Suppressor macrophage treated with lipopolysaccharide for 4 hours (primary cell): ENCODE results near the gene ZP4.
"Not testable (repeated sequence)": the region's sequence is repeated elsewhere in the genome, so short reads cannot be mapped to it uniquely, and the experiment has no call there.

Source experiments
- DNase-seq: peaks from one replicate; pipeline ENCODE4 v3.0.0-alpha.2; 2020

Gene ZP4

DNA sequence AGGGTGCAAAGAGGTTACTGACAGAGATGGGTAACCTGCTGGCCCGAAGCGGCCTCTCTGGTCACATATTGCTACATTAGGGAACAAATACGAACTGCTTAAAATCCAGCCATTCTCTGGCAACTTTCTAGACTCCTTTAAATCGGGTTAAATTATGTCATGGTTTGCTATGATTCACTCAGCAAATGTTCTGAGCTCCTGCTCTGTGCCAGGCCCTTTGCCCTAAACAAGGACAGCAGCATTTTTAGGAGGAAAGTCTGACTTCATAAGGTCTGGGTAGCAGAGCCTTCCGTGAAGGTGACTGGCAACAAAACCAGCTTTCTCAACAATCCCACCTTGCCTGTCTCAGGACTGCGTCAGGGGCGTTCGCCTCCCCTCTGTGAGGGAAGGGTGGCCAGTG lies 15.4 kb downstream of the ZP4 start:
- no peak for DNase-seq

DNA sequence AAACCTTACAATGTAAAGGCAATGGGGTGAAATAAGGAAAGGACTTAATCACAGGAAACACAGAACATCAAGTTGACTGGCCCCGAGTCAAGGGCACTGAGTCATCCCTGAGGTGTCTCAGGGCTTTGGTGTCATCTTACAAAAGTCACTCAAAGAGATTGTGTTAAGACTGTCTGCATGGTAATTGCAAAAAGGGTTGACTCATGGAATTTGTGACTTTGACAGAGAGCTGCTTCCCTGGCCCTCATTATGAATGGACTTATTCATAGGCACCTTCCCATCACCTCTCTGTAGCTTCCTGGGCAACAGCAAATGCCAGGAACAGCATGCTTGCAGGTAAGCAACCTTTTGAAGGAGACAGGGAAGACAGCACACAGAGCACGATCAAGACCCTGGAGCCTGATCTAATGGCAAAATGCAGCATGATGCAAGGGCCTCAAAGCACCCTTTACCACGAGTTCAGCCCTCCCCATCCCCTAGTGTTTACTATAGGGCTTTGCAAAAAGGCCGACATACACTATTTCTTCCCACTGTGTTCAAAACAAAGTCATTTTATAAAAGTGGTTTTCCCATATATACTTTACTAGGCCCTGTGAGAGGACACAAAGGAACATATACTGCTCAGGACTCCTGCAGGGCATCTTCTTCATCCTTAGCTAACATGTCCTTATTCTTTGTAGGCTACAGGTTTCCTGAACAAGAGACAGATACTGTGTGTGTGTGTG lies 17.1 kb downstream of the ZP4 start:
- peak; percentile 40 for DNase-seq

DNA sequence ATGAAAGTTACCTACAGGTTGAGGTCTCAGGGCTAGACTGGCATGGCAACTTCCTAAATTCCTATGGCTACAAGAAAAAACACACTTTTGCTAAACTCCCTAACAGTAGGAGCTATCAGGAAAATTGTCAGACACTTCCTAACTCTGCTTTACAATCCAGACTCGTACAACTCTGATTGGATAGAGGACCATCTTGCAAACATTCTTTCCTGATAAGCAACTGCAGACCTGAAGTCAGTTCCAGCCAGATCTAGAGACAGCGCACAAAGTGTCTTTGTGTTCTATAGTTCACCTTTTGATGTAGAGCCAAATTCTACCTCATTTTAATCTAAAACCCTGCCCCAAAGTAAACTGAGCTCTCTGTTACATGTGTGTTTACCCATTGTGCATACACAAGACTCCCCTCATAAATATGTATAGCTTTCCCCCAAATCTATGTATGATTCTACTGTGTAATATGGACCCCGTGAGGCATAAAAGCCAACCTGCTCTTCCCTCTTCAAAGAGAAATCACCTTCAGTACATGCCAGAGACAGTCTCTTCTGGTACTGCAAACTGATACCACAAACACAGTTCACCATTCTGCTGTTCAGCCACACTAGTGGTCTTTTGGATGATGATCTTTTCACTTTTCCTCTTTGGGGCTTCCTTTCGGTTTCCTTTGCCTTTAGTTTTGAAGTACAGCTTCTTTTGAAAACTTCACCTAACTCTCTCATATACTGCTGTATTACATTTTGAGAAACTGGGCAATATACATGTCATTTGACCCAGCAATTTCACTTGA lies 21.7 kb downstream of the ZP4 start:
- no peak for DNase-seq

DNA sequence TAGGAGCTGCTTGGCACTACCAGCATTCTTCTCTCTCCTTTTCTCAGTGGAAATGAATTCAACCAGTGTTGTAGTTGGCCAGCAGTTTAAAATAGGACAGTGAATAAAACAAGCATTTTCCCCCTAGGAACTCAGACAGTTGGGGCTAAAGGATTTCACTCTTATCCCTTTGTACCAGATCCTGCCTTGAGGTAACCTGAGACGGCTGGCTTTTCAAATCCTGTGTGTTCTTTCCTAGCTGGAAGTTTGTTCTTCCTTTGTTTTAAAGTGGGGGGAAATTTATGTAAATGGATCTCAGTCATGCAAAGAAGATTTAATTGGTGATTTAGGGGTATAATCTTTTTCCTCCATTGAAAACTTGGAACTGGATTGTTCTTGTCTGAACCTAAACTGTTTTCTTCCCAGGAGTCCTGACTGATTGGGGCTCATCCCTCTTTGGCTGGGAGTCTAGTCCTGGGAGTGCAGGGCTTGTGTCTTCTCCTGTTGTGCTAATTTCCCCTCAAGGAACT lies 23.3 kb downstream of the ZP4 start:
- no peak for DNase-seq

DNA sequence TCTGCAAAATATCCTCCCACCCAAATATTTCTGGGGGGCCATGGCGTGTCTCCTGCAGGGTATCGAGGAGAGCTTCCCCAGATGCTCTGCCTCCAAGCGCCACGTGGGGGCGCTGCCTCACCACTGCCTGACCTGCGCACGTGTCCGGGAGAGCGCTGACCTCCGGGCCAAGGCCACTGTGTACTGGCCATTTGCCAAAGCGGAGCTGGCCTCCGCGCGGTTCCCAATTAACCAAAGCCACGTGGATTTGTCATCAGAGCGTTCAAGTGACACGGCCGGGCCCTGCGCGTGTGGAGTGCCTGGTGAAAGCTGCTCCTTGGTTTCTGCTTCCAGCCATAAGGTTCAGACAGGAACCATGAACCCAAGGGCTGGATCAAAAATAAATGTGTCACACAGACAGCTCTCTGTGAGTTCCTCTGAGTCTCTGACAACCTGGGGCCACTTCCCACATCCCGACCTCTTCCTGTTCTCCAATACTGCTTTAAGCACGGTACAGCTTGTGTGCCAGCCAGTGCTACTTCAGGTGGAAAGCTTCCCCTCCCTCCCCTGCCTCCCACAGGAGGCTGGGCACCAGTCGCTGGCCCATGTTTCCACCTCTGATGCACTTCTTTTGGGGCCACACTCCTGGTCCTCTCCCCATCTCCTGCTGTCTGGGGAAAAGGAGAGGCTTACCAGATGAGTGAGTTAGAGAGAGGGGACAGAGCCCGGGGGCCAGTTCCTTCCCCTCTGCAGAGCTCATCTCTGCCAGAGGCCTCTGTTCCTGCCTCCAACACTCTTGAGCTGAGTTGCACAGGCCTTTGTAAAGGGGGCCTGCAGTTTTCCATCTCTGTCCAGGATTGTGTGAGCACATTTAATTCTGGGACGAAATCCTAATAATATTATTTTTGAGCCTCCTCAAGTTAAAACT lies 26.1 kb downstream of the ZP4 start:
- peak; percentile 81 for DNase-seq

DNA sequence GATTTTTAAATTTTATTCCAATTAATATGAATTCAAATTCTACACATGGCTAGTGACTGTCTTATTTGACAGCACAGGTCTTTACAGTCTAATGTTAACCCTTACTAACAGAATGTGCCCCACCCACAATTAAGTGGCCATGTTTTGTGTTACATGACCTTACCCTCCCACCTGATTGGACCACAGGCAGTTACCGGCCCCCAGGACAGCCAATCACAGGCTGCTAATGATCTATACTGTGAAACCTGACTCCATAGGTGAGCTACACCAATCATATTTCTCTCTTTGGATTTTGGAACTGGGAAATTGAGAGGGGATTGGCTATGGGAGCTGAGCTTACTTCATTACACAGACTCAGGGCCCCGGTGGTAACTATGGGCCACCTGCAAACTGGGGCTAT lies 27.5 kb downstream of the ZP4 start:
- DNase-seq = no peak

DNA sequence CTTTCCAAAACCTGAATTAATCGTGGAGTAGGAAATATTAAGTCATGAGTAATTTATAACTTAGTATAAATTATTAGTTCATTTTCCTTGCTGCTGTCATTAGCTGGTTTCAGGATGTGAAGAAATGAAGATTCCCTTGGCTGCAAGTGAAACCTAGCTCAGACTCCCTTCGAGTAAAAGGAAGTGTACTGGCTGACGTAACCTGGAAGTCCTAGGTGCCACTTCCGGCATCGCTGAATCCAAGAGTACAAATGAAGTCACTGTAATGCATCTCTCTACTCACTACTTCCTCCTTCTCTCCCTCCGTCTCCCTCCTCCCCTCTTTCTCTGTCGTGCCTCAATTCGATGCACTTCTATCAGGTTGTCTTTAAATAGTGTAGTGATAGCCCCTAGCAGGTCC lies 28.8 kb downstream of the ZP4 start:
- peak; percentile 68 for DNase-seq

DNA sequence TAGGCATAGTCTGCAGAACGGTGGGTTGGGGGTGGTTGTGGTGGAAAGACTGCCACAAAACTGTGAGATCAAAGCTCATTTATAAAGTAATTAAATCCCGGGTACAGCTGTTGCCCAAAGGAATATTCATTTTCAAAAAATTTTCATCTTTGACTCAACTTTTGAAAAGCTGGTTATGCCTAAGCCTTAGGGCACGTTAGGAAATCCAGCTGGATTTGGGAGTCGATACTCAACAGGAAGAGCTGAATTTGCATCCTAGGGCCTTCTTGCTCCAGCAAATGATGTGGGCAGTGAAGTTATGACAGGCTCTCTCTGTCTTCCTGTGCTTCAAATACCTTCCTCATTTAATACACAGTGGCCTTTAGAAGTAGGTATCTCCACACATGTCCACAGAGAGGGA lies 31.7 kb downstream of the ZP4 start:
- no peak for DNase-seq

DNA sequence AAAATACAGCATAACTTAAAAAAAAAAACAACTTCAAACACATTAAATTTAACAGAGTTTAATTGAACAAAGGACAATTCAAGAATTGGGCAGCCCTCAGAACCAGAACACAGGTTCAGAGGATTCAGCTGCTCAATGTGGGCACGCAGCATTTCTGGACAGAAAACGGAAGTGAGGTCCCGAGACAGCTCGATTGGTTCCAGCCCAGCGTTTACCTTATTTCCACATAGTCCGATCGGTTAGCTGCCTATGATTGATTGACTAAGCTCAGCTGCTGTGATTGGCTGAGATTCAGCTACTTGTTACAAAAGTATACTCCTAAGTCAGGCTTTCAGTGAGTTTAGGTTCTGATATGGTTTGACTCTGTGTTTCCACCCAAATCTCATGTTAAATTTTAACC lies 33.3 kb downstream of the ZP4 start:
- DNase-seq = no peak

DNA sequence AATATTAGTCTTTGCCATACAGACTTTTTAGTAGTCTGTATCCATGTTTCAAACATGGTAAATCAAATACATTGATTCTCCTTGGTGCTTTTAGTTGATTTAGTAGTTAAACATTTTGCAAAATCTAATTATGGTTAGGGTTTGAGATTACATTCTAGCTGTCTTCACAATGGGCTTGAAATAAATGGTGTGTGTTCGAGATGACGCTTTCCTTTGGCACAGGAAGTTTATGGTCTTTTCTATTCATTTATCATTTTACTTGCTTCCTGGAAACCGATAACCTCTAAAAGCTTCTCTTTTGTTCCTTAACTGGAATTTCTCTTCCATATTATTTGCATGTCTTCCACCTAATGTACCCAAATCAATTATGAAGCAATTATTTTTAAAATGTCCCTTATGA lies 38.4 kb downstream of the ZP4 start:
- no peak for DNase-seq

DNA sequence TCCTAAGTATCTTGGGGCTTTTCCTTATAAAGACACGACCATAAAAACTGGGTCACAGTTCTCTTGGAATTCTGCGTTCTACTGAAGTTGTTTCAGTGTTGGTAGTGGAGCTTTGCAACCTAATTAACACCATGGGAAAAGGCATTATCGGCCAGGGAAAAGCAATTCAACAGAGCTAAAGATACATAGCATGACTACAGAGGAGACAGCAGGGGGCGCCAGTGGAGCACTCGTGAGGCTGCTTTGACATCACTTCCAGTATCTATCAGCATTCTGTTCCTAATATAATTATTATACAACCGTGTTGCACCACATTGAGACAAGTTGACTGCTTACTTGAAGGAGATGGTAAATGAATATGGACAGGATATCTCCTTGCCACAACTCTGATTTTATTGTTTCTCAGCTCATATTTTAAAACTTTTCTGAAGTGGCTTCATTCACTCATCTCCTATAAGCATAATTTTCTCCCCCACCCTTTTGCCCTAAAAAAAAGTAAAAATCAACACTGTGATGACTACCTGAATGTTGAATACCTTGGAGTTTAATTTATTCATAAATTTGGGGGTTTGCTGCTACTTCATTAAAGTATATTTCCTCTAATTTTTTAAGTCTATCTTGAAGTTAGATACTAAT lies 39.4 kb downstream of the ZP4 start:
- peak; percentile 81 for DNase-seq

DNA sequence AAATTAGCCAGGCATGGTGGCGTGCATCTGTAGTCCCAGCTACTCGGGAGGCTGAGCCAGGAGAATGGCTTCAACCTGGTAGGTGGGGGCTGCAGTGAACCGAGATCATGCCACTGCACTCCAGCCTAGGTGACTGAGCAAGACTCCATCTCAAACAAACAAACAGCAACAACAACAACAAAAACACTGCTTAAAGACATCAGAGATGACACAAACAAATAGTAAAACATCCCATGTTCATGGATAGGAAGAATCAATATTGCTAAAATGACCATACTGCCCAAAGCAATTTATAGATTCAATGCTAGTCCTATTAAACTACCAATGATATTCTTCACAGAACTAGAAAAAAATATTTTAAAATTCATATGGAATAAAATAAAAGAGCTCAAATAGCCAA lies 47.2 kb downstream of the ZP4 start:
- not testable (repeated sequence) for DNase-seq

DNA sequence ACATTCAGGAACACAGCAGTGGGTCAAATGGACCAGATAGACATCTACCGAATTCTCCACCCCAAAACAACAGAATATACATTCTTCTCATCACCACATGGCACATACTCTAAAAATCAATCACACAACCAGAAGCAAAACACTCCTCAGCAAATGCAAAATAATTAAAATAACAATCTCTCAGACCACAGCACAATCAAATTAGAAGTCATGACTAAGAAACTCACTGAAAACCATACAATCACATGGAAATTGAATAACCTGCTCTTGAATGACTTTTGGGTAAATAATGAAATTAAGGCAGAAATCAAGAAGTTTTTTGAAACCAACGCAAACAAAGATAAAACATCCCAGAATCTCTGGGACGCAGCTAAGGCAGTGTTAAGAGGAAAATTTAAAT lies 49.2 kb downstream of the ZP4 start:
- DNase-seq = no peak

DNA sequence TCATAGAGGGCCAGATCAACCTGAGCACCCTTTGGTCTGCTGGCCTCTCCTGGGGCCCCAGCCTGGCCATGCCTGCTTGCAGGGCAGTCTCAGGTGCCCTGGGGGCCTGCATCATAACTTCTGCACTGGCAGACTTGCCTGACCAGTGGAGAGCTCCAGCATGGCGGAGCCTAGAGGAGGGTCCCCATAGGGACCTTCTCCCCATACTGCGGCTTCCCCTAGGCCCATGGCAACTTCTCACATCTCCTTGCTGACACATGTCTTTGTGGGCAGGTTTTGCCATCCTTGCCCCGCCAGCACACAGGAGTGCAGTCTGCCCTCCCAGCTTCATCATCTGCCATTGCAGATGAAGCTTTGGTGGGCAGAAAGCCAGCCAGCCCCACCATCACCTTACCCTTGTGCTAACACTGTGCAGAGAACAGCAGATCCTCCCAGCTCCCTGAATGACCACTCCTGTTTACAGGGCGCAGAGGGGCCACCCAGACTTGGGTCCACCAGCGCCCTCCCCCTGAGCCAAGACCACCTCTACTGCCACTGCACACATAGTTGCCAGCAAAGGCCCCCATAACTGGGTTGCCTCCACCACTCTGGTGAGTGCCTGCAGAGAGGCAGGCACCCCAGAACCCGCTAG lies 51.7 kb downstream of the ZP4 start:
- no peak for DNase-seq

DNA sequence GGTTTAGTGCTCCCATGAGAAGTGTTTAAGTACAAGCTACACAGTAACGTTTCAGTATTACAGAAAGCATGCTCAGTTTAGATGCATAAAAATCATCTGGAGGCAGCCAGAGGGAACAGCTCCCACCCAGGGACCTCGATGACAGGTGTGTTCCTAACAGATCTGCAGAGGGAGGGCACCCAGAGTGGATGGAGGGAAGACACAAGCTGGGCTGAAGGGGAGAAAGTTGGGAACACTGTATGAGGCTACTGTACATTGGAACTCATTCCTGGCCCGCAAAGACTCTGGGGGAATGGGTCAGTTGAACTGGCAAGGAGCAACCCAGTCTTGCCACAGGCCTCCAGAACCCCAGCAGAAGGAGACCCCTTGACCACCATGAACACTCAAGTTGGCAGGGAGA lies 52.4 kb downstream of the ZP4 start:
- no peak for DNase-seq

DNA sequence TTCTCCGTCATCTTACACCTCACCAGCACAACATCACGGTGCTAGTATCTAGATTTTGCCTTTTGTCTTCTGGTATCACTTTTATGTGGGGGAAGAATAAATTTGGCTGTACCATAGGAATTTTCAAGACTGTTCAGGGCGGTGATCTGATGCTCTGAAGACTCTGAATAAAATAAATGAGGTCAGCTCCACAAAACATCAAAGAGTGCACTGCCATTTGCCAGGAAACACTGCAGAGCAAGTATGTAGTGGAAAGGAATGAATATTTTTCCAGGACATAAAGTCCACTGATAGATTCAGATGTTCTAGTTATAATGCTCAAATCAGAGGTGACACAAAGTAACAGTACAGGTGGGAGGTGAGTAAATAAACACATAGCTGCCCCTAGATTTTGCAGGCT lies 56.3 kb downstream of the ZP4 start:
- DNase-seq = no peak

DNA sequence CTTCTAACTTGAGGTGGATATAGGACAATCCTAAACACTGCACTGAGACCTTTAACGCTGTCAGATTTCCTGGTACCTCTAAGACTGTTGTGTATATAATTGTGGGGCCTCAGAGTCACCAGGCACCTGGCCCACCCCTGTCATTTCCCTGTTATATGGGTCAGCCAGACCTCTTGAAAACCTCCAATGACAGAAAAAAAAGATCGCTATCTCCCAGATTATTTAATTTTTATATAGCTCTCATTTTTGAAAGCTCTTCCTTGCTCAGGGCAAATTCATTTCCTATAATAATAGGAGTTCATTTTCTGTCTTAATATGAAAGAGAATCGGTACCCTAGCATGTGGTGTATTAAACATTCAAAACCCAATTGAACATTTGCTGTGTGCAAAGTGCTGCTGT lies 56.7 kb downstream of the ZP4 start:
- no peak for DNase-seq

DNA sequence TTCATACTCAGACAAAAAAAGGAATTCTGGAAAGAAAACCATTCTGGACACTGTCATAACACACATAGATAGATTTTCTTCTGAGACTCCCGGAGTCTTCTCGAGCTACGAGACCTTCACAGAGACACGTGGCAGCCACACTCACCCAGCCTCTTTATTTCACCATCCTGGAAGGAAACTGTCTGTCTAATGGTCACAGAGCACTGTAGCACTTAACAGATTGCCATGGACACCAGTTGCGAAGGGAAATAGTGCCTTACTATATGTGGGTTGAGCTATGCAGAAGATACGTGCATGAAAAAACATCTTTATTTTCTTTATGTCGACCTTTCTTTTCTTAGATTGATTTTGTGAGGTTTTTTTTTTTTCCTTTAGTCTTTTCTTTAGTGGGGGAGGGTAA lies 57.9 kb downstream of the ZP4 start:
- no peak for DNase-seq
